Smooth muscle cell of the brain vasculature (primary cell): ENCODE measurements around the gene AHNAK2.
A peak's percentile ranks its signal among the peaks of the same experiment; 100 is the strongest.

ENCODE experiments used
- DNase-seq: peaks from one replicate; pipeline ENCODE4 v3.0.0-alpha.2; 2012; ENCODE audit warnings: low read depth, low spot score

AHNAK2 gene

DNA sequence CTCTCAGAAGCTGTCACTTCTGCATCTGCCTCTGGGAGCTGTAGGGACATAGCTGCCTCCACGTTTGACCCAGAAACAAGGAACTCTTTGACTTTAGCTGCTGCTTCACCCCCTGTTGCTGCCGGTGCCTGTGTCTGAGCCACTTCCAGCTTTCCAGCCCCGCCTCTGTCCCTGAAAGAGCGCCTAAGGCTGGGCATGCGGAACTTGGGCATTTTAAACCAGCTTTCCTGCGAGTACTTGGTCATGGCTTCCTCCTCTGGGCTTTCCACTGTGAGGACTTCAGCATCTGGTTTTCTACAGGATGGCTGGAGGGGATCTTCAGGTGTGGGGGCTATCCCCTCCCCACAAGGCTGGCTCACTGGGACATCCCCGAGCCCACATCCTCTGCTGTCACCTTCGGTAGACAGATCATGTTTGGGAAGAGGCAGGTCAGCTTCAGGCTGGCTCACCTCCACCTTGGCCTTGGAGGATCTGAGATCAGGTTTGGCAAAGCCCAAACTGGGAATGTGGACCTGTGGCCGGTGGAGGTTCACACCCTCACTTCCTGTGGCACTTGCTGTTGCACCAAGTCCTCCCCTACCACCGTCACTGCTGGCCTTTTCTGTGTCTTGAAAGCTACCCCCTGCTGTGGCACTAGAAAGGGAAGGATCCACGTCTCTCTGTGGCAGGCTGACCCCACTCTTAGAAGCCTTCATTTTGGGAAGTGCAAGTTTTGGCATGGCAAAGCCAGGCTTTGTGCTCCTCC lies 38.3 kb downstream of the AHNAK2 start:
- DNase-seq, result no peak

DNA sequence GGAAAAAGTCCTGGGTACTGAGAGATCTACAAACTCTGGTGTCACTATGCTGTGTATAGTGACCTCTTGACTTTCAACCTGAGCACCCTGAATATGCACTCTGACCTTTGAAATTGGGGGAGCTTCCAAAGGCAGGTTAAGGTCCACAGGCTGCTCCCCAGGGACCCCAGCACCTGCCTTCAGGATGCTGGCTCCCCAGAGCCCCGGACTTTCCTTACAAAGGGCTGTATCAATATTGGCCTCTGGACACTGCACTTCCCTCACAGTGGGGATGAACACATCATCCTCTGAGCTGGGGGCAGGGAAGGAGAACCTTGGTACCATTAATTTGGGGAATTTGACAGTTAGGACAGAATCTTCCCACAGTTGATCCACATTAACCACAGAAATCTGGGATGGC lies 39.2 kb downstream of the AHNAK2 start:
- no peak for DNase-seq

DNA sequence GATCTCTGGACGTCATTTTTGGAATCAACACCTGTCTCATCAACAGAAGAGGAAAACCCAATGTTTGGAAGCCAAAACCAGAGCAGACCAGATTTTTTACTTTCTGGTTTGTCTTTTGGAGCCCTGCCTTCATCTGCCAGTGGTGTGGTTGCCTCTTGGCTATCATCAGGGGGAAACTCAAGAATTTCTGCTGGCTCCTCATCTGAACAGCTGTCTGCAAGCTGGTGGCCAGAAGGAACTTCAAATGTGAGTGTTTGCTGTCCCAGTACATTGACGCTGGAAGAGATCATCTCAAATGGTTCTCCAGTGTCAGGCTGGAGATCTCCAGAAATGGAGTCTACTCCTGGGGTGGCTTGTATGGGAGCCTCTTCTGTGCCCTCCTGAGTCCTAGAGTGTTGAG lies 39.7 kb downstream of the AHNAK2 start:
- DNase-seq, result no peak

DNA sequence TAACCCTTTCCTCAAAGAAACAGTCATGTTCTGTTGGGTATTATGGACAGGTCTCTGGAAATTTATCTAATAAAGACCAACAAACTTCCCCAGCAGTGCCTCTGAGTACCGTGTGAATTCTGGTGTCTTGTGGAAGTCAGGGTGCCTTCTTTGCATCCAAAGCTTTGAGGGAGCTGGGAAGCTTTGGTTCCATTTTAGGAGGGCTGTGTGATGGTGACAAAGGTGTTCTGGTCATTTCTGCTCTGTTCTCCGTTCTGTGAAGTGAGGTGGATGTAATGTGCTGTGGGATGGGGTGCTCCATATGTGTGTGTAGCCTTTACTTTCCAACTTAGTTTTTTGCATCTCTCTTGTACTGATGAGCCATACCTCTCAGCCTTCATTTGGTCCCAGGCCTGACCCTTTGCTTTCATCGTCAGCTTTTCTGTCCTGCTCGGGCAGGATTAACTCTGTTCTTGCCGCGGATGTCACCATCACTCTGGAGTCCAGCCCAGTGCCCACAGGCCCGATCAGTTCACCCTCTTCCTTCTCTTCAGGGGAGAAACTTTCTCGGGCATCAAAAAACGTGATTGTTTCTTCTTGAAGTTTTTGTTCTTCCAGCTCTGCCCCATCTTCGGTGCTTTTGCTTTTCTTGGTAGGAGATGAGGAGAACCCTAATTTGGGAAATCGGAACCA lies 40.3 kb downstream of the AHNAK2 start:
- DNase-seq, result no peak

DNA sequence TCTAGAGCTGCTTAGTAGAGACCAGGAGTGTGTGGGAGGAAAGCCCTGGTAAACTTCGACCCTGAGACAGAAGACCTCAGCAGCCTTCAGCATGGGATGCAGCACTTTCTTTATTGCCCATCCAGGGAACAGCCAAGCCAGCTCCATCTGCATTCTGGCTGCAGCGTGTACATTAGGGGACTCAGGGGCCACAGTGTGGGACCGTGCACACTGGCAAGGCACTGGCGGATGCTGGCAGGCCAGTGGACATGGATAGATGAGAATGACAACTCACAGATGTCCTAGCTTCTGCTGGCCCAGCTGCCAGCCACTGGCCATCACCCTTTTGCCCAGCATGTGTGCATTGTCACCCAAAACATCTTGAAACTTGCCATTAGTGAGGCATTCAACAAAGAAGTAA lies 41.0 kb downstream of the AHNAK2 start:
- no peak for DNase-seq

DNA sequence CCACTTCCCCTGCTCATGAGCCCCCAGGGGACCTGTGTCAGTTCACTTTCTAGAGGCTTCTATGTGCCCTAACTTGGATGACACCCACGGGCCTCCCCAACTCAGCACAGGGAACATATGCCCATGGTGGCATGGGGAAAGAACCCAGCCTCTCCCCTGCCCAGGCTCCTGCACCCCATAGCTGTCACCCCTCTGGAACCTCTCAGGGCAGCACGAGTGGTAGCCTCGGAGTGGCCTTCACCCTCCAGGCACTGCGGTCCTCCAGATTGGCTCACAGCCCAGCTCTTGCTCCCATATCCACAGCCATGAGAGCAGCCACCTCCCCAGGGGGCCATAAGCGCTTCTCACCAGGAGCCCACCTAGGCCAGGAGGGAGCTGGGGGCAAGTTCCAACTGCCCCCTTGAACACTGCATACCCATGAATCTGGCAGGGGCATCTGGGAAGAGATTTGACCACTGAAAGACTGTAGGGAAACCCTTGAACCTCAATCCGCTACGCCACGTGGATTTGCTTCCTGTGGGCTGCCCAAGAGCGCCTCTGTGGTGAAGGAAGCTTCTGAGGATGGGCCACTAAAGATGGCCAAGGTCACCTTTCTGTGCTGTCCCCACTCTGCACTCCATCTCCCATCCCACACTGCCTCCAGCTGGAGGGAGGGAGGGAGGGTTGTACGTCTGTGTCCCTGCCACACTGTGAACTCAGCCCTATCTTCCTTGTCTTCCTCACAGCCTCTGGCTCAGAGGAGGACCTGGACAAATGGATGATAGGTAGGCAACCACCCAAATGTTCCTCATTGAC lies 41.6 kb downstream of the AHNAK2 start:
- DNase-seq, result no peak

DNA sequence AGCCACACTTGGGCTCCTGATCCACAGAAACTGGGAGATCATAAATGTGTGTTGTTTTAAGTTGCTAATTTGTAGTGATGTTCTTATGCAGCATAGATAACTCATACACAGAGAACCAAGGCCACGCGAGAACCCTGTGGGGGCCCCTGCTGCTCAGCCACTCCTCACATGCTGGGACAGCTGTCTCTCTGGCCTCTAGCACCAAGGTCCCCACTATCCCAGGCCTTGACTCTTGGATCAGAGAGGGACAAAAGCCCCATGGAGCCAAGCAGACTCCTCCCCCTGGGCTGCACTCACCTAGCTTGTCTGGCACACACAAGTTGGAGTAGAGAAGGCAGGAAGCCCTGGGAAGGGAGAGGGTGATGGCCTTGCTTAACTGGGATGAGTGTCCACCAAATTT lies 42.2 kb downstream of the AHNAK2 start:
- no peak for DNase-seq

DNA sequence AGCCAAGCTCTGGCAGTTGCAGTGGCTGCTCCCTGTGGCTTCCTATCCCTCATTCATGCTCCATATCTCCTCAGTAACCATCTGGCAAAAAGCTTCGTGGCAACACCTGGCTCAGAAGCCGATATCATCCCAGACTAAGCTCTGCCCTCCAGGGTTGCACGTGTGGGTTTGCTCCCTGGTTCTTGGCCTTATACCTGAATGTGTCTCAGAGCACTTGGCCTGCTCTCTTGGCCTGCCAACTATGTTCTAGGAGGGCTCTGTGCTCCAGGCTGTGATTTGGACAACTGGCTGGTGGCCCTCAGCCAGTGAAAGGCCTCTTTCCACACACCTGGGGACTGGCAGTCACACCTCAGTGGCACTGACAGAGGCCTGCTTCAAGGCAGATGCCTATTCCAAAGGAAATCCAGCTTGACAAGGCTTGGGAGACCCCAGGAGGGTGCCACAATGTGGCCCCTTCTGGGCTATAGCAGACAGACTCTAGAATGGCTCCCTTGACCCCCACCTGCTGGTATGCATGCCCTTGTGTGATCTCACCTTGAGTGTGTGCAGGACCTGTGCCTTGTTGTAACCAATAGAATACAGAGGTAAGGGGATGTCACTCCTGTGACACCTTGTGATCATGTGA lies 43.0 kb downstream of the AHNAK2 start:
- DNase-seq, result no peak

DNA sequence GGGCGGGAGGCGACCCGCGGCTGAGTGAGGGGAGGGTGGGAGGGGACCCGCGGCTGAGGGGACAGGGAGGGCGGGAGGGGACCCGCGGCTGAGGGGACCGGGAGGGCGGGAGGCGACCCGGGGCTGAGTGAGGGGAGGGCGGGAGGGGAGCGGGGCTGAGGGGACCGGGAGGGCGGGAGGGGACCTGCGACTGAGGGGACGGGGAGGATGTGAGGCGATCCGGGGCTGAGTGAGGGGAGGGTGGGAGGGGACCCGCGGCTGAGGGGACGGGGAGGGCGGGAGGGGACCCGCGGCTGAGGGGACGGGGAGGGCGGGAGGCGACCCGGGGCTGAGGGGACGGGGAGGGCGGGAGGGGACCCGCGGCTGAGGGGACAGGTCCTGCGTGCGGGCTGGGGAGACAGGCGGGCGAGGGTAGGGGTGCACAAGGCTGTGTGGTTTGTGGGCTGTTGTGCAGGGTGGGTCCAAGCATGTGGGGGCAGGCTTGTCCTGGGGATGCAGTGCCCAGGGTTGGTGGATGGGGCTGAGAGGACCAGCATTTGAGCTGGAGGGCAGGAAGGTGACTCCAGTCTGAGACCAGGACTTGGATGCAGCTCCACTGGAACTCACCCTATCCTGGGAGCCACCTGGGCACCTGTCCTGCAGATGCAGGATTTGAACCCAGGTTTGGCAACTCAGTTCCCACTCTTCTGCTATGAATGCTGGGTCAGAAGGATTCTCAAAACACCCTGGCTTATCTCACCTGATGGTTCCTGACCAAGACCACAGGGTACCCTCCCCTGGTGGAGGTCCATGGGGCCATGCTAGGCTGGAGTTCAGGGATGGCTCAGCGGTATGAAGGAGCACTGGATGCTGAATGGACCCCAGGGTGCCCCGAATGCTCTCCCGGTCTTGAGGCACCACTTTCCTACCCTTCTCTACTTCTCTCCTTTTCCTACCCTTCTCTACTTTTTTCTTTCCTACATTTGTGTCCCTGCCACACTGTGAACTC lies 44.1 kb downstream of the AHNAK2 start:
- no peak for DNase-seq

DNA sequence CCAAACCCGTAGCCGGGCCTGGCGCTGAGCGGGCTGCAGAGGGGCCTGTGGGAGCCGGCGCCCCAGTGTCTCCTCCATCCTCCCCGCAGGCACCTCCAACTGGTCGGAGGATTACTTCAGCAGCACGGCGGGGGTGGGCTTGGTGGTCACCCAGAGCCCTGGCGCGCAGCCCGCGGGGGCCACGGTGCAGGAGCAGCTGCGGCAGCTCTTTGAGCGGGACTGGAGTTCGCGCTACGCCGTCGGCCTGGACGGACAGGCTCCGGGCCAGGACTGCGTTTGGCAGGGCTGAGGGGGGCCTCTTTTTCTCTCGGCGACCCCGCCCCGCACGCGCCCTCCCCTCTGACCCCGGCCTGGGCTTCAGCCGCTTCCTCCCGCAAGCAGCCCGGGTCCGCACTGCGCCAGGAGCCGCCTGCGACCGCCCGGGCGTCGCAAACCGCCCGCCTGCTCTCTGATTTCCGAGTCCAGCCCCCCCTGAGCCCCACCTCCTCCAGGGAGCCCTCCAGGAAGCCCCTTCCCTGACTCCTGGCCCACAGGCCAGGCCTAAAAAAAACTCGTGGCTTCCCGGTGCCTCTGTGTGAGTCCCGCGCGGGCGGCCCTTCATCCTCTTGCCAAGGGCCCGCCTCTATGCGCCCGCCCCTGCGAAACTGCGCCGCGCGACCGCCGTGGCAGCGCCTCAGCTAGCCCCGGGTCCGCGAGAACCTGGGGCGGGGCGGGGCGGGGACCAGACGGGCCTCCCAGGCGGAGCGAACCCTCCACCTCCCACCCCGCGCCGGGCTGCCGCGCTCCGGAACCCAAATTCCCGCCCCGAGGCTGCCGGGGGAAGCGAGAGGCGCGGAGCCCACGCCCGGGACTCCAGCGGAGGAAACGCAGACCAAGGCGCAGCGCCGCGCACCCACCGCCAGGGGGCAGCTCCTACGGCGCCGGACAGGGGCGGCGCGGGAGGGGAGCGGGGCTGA lies 45.2 kb downstream of the AHNAK2 start:
- peak; percentile 37 for DNase-seq

DNA sequence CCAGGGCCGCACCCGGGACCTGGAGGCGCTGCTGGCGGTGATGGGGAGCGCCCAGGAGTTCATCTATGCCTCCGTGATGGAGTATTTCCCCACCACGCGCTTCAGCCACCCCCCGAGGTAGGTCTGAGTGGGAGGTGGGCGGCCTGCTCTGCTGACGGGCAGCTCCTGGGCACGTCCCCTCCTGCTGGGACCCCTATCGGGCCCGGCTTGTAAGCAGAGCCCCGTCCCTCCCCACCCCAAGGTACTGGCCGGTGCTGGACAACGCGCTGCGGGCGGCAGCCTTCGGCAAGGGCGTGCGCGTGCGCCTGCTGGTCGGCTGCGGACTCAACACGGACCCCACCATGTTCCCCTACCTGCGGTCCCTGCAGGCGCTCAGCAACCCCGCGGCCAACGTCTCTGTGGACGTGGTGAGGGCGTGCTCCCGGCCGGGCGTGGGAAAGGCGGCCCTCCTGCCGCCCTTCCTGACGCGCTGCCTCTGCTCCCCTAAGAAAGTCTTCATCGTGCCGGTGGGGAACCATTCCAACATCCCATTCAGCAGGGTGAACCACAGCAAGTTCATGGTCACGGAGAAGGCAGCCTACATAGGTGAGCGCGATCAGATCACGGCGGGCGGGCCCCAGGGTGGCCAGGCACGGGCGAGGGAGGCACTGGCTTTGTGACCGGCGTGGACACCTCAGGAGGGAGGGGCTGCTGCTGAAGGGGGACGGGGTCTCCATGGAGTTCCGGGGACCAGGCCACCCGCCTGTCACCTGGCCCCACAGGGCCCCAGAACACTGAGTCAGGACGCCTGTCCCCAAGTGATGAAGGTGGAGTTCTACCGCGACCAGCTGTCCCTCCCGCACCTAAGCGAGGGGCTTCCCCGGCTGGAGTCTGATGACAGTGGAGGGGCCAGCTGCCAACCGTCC lies 46.2 kb downstream of the AHNAK2 start:
- no peak for DNase-seq

DNA sequence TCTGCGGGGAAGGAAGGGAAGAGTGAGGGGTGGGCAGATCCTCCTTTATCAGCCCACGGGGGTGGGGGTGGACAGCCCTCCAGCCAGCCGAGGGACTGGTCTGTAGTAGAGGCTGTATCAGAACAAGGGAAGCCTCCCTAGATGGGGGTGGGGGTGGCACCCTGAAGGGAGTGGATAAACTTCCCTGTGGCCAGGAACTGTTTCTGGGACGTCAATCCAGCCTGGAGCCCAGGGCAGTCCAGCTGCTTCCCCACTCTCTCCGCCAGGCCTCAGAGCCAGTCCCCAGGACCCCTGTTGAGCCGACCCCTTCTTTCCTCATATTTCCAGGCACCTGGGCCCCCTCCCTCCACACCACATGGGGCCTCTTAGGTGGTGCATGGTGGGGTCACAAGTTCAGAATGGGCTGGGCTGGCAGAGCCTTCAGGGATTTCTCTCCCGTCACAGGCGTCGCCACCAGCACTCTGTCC lies 46.8 kb downstream of the AHNAK2 start:
- no peak for DNase-seq

DNA sequence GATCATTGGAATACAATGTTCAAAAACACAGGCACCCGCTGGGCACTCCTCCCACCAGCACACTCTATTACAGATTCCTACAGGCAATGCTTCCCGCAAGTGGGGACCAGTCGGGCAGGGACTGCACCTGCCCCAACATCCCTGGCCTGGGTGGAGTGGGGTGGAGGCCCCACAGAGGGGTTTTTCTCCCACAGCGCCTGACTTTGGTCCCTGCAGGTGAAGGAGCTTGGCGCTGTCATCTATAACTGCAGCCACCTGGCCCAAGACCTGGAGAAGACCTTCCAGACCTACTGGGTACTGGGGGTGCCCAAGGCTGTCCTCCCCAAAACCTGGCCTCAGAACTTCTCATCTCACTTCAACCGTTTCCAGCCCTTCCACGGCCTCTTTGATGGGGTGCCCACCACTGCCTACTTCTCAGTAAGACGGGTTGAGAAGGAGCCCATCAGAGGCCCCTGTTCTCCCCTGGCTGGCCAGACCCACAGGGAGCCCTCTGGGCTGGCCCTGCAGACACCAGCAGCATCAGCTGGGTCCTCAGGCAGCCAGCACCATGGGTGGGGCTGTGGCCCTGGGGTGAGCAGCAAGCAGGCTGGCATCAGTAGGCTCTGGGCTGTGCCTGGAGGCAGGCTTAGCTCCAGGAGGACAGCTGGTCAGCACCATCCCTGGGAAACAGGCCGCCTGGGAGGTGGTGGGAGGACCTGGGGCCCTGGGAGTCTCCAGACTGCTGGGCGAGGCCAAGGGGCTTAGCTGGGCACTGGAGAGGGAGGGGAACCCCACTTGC lies 47.5 kb downstream of the AHNAK2 start:
- DNase-seq, result no peak

DNA sequence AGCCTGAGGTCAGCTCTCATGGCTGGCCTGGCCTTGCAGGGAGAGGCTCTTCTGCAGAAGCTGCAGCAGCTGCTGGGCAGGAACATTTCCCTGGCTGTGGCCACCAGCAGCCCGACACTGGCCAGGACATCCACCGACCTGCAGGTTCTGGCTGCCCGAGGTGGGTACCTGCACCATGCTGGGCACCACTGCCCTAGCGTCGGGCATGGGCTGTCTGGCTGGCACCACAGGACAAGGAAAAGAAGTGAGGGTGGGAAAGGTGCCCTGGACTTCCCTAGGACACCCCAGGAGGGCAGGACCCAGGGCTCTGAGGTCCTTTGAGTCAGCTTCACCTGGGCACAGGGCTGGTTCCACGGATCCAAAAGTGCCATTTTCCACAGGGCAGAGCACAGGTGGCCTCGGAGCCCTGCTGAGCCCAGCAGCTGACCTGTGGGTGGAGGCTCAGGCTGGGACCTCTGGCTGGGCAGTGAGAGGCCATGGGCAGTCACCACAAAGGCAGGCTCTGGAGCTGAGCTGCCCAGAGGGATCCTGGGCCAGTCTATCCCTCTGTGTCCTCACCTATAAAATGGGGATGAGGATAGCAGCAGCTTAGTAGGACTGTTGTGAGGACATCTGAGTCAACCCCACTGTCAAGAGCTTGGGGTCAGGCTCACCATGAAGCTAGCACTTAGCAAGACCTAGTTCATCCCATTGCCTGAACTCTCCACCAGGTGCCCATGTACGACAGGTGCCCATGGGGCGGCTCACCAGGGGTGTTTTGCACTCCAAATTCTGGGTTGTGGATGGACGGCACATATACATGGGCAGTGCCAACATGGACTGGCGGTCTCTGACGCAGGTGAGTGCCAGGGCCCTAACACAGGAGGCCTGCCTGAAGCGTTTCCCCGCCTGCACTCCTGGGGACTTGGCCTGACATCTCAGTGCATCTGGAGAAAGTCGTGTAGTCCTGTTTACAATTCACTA lies 48.6 kb downstream of the AHNAK2 start:
- no peak for DNase-seq

DNA sequence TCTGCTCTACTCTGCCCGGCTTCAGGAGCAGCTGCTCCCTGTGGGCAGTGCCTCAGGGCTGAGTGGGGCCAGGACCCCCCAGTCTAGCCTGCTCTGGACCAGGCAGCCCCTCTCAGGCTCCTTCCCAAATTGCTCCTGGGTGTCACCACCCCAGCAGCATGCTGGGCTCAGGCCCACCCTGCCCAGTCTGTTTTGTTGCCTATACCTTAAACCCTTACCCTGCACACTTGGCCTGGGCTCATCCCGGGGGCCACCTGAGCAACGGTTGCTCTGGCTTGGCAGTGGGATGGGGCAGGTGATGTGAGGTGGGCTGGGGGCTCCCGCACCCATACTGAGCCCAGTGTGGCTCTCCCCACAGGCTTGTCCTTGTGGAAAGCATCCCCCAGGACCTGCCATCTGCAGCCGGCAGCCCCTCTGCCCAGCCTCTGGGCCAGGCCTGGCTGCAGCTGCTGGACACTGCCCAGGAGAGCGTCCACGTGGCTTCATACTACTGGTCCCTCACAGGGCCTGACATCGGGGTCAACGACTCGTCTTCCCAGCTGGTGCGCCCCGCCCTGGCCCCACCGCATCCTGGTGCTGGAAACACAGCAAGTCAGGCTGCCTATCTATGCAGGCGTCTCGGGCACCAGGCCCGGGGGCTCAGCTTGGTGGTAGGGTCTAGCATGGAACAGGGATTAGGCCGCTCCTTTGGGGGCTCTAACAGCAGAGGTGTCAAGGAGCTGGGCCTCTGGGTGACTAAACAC lies 49.6 kb downstream of the AHNAK2 start:
- no peak for DNase-seq

DNA sequence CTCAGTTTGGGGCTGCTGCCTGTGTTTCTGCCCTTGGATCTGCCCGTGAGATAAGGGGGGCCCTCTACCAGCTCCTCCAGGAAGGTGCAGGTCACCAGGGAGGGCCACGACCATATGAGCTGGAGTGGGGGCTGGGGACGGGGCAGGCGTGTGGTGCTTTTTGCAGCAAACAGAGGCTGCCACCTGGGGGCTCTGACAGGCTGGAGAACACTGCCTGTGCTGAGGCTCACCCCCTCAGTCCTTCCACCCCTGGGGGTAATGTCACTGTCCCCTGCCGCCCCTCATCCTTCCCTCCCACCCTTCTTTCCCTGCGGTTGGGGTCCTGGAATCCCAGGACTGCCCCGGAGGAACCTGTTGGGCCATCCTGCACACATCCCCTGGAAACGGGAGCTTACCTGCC lies 50.3 kb downstream of the AHNAK2 start:
- DNase-seq, result no peak
